Liver (tissue), 9 donors: ENCODE measurements around the gene SPAG16. TPM values are rescaled to one million over a fixed set of nuclear protein-coding genes. Genes with fewer than 3 reads are reported as not detected.

Source experiments
- DNase-seq: peaks from one replicate; pipeline ENCODE4 v3.0.0-alpha.2; 2017; ENCODE audit warnings: low spot score
- H3K27ac ChIP-seq, 2 donors: one replicate each; pipeline ENCODE4 v1.7.0; 2013; ENCODE audit warnings: inconsistent platforms in 2 of 2, low read length in 2 of 2, control low read depth in 1 of 2, low read depth in 1 of 2, mild to moderate bottlenecking in 1 of 2
- H3K27me3 ChIP-seq, 4 donors: one replicate each; pipeline versions ENCODE4 v1.6.1 to v1.7.0; 2013; ENCODE audit warnings: low read length in 3 of 4, inconsistent platforms in 1 of 4, mild to moderate bottlenecking in 1 of 4, moderate library complexity in 1 of 4; ENCODE audit not compliant: control insufficient read depth in 4 of 4, insufficient read depth in 4 of 4
- H3K36me3 ChIP-seq, 4 donors: one replicate each; pipeline versions ENCODE4 v1.6.1 to v1.7.0; 2013; ENCODE audit warnings: low read length in 3 of 4, mild to moderate bottlenecking in 3 of 4, low read depth in 1 of 4, moderate library complexity in 1 of 4; ENCODE audit not compliant: control insufficient read depth in 4 of 4, insufficient read depth in 3 of 4
- H3K4me1 ChIP-seq, 4 donors: one replicate each; pipeline versions ENCODE4 v1.6.1 to v1.7.0; 2013; ENCODE audit warnings: low read length in 3 of 4, mild to moderate bottlenecking in 3 of 4, moderate library complexity in 1 of 4; ENCODE audit not compliant: control insufficient read depth in 4 of 4, insufficient read depth in 4 of 4
- H3K4me3 ChIP-seq, 3 donors: one replicate each; pipeline versions ENCODE4 v1.6.1 to v1.7.0; 2013; ENCODE audit warnings: low read length in 3 of 3, control low read depth in 1 of 3, low read depth in 1 of 3, mild to moderate bottlenecking in 1 of 3
- H3K9ac ChIP-seq, 2 donors: one replicate each; pipeline ENCODE4 v1.7.0; 2013; ENCODE audit warnings: low read length in 2 of 2, mild to moderate bottlenecking in 2 of 2, moderate library complexity in 2 of 2, control low read depth in 1 of 2, low read depth in 1 of 2
- H3K9me3 ChIP-seq, 4 donors: one replicate each; pipeline versions ENCODE4 v1.6.1 to v1.7.0; 2013; ENCODE audit warnings: low read length in 3 of 4; ENCODE audit not compliant: control insufficient read depth in 4 of 4
- CTCF ChIP-seq: fragments of 150-350 bp; IDR thresholded peaks from 2 replicates; pipeline ENCODE4 v1.5.1; 2017; ENCODE audit warnings: improper control_type of control experiment, low read depth, low read length; ENCODE audit not compliant: missing input control
- FOXA1 ChIP-seq: IDR thresholded peaks from 2 replicates; pipeline ENCODE4 v1.6.1; 2016; ENCODE audit warnings: antibody characterized with exemption
- GABPA ChIP-seq, 2 donors: IDR thresholded peaks in 1 of 2; conservative IDR thresholded peaks in 1 of 2; 2 replicates each; pipeline ENCODE4 v1.6.1; 2016; ENCODE audit warnings: antibody characterized with exemption in 2 of 2, mild to moderate bottlenecking in 1 of 2, moderate library complexity in 1 of 2
- HNF4A ChIP-seq, 2 donors: conservative IDR thresholded peaks; 2 replicates each; pipeline ENCODE4 v1.6.1; 2016; ENCODE audit warnings: antibody characterized with exemption in 2 of 2, mild to moderate bottlenecking in 2 of 2
- HNF4G ChIP-seq: IDR thresholded peaks from 2 replicates; pipeline ENCODE4 v1.6.1; 2016; ENCODE audit warnings: antibody characterized with exemption
- JUND ChIP-seq, 2 donors: IDR thresholded peaks; 2 replicates each; pipeline ENCODE4 v1.6.1; 2016; ENCODE audit warnings: antibody characterized with exemption in 2 of 2
- NR2F2 ChIP-seq: IDR thresholded peaks from 2 replicates; pipeline ENCODE4 v1.6.1; 2016; ENCODE audit warnings: antibody characterized with exemption
- RAD21 ChIP-seq, 2 donors: IDR thresholded peaks; 2 replicates each; pipeline ENCODE4 v1.6.1; 2016; ENCODE audit warnings: antibody characterized with exemption in 2 of 2, mild to moderate bottlenecking in 2 of 2
- RXRA ChIP-seq, 2 donors: IDR thresholded peaks; 2 replicates each; pipeline ENCODE4 v1.6.1; 2017 to 2018; ENCODE audit warnings: antibody characterized with exemption in 2 of 2, mild to moderate bottlenecking in 1 of 2
- SP1 ChIP-seq: IDR thresholded peaks from 2 replicates; pipeline ENCODE4 v1.6.1; 2018; ENCODE audit warnings: antibody characterized with exemption, mild to moderate bottlenecking
- TAF1 ChIP-seq: conservative IDR thresholded peaks from 2 replicates; pipeline ENCODE4 v1.6.1; 2016; ENCODE audit warnings: antibody characterized with exemption, mild to moderate bottlenecking
- YY1 ChIP-seq: IDR thresholded peaks from 2 replicates; pipeline ENCODE4 v1.6.1; 2016; ENCODE audit warnings: antibody characterized with exemption, mild to moderate bottlenecking
- ZBTB33 ChIP-seq: IDR thresholded peaks from 2 replicates; pipeline ENCODE4 v1.6.1; 2016; ENCODE audit warnings: antibody characterized with exemption
- WGBS: extraction: QIAGEN DNeasy Blood & Tissue Kit; methylation state at CpG from one replicate; pipeline ENCODE4 v1.1.7; 2013; 5-methylcytosine and 5-hydroxymethylcytosine counted together
- polyA plus RNA-seq, 2 donors: library from polyadenylated mRNA; stranded (reverse) in 1 of 2; unstranded in 1 of 2; fragments of 200-250 nt in 1 of 2; fragments of >200 nt in 1 of 2; fragmentation: Nextera tagmentation in 1 of 2; extraction: Ambion mirVana in 1 of 2; gene quantifications; one replicate each; pipeline versions ENCODE4 v1.2.1 to v1.2.3, GENCODE V29; 2013 to 2015
- total RNA-seq, 2 donors: library from RNA; depleted of rRNA; stranded (reverse); fragments of >200 nt; gene quantifications; one replicate each; pipeline ENCODE4 v1.2.3, GENCODE V29; 2014
- TF ChIP-seq, protein P1 (sequence below): IDR thresholded peaks from 2 replicates; pipeline ENCODE4 v1.6.1; 2016; ENCODE audit warnings: antibody characterized with exemption, mild to moderate bottlenecking
- TF ChIP-seq, protein P2 (sequence below): IDR thresholded peaks from 2 replicates; pipeline ENCODE4 v1.6.1; 2016; ENCODE audit warnings: antibody characterized with exemption
- TF ChIP-seq, protein P3 (sequence below): IDR thresholded peaks from 2 replicates; pipeline ENCODE4 v1.6.1; 2016; ENCODE audit warnings: antibody characterized with exemption
- donor health status: healthy.
- donor health status: healthy.
- donor health status: healthy.
- donor health status: healthy.
- donor health status: healthy.

The SPAG16 gene
- total and polyA plus RNA-seq, 4 donors = 6.4 to 12.7 (median 11.4) TPM

DNA sequence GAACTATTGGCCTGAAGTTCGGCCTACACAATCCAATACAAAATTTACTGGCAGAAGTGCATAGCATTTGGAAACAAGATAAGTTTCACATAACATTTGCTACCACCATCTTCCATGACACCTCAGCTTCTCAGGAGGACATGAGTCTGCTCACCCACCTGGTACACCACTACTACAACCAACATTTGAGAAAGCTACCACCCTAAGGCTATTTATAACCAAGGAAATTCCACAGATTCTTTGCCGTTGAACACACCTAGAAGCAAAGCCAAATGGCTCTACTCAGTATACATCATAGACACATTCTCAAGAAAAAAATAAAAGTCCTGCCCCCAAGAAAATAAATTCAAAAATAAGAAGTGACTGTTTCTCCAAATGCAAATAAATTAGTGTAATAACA is 145.3 kb downstream of the SPAG16 start (continued):
- TF ChIP-seq CTCF = no peak
- no peak for TF ChIP-seq RXRA (IDR thresholded peaks at IDR 0.05)
- TF ChIP-seq FOXA1 = no peak
- no peak for TF ChIP-seq TAF1

DNA sequence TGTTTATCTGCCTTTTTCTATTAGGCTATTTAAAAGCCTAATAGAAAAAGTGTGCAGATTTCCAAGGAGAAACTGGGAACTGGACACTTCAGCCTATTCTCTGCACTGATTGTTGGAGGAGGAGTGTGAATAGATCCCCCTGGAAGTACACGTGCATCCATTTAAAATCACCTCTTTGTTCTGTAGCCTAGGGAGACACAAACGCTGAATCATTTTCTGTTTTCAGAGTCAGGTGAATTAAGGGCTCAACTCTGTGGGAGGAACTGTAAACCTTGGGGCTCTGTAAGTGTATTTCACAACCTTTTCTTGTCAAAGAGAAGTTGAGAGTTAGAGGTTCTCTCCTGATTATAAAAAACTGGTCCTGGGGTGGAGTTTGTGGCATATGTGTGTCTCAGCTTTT is 159.7 kb downstream of the SPAG16 start:
- TF ChIP-seq GABPA (IDR thresholded peaks at IDR 0.05 in 1 of 2, conservative IDR thresholded peaks at IDR 0.05 in 1 of 2) = no peak
- TF ChIP-seq CTCF = no peak
- no peak for TF ChIP-seq JUND (IDR thresholded peaks at IDR 0.05)
- TF ChIP-seq YY1 = no peak
- no peak for TF ChIP-seq ZBTB33
- no peak for TF ChIP-seq RAD21 (IDR thresholded peaks at IDR 0.05)
- TF ChIP-seq, protein P1, sequence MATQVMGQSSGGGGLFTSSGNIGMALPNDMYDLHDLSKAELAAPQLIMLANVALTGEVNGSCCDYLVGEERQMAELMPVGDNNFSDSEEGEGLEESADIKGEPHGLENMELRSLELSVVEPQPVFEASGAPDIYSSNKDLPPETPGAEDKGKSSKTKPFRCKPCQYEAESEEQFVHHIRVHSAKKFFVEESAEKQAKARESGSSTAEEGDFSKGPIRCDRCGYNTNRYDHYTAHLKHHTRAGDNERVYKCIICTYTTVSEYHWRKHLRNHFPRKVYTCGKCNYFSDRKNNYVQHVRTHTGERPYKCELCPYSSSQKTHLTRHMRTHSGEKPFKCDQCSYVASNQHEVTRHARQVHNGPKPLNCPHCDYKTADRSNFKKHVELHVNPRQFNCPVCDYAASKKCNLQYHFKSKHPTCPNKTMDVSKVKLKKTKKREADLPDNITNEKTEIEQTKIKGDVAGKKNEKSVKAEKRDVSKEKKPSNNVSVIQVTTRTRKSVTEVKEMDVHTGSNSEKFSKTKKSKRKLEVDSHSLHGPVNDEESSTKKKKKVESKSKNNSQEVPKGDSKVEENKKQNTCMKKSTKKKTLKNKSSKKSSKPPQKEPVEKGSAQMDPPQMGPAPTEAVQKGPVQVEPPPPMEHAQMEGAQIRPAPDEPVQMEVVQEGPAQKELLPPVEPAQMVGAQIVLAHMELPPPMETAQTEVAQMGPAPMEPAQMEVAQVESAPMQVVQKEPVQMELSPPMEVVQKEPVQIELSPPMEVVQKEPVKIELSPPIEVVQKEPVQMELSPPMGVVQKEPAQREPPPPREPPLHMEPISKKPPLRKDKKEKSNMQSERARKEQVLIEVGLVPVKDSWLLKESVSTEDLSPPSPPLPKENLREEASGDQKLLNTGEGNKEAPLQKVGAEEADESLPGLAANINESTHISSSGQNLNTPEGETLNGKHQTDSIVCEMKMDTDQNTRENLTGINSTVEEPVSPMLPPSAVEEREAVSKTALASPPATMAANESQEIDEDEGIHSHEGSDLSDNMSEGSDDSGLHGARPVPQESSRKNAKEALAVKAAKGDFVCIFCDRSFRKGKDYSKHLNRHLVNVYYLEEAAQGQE = no peak
- no peak for TF ChIP-seq NR2F2
- no peak for TF ChIP-seq HNF4A (conservative IDR thresholded peaks at IDR 0.05)
- TF ChIP-seq SP1 = no peak
- TF ChIP-seq, protein P2, sequence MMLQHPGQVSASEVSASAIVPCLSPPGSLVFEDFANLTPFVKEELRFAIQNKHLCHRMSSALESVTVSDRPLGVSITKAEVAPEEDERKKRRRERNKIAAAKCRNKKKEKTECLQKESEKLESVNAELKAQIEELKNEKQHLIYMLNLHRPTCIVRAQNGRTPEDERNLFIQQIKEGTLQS = no peak
- TF ChIP-seq HNF4G = no peak
- TF ChIP-seq RXRA (IDR thresholded peaks at IDR 0.05) = no peak
- TF ChIP-seq, protein P3, sequence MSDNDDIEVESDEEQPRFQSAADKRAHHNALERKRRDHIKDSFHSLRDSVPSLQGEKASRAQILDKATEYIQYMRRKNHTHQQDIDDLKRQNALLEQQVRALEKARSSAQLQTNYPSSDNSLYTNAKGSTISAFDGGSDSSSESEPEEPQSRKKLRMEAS = no peak
- Histone ChIP-seq H3K4me3 (no peak overlapping the region), H3K9me3 (no peaks in the 10 kb centered on the region), H3K36me3 (no peaks in the 10 kb centered on the region), H3K27ac (no peak overlapping the region), H3K27me3 (no peaks in the 10 kb centered on the region), H3K9ac (no peak overlapping the region), H3K4me1 (no peaks in the 10 kb centered on the region)
- DNase-seq = no peak
- WGBS = 77% methylated on average over 2 of the region's 2 CpGs
